GM12875 (cell line): Measurements from ENCODE around the gene ACAP1.

Source experiments
- H3K4me3 ChIP-seq: one replicate; pipeline ENCODE4 v1.5.1; 2011; ENCODE audit warnings: low read depth, low read length, control low read depth
- TF ChIP-seq, protein P1 (sequence below): IDR thresholded peaks from 2 replicates; pipeline ENCODE4 v1.5.1; 2011; ENCODE audit warnings: low read depth, mild to moderate bottlenecking, control low read depth, inconsistent platforms, low read length, moderate library complexity, borderline replicate concordance; ENCODE audit not compliant: insufficient read depth

The ACAP1 gene

DNA sequence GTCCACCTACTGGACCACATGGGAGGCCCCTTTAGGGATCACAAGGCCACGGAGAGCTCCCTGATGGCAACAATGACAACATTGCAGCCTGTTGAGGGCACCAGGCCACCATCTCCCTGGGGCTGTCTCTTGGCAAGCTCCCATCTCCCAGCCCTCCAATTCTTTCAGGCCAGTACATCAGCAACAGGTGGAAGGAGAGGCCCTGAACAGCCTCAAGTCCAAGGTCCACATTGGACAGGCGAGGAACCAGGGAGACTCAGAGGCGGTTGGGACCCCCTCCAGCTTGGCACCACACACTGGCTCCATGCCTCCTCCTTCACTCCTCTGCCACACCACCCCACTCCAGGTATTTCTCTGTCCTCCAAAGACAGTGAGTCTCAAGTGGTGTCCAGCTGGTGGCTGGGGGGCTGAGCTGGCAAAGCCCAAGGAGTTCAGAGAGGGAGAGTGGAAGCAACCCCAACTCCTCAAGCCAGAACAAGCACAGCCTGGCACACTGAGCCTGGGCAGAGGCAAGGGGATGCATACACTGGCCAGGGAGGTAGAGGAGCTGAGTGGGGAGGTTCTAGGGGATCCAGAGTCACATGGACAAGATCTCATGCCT lies 1.3 kb upstream of the ACAP1 start:
- TF ChIP-seq, protein P1, sequence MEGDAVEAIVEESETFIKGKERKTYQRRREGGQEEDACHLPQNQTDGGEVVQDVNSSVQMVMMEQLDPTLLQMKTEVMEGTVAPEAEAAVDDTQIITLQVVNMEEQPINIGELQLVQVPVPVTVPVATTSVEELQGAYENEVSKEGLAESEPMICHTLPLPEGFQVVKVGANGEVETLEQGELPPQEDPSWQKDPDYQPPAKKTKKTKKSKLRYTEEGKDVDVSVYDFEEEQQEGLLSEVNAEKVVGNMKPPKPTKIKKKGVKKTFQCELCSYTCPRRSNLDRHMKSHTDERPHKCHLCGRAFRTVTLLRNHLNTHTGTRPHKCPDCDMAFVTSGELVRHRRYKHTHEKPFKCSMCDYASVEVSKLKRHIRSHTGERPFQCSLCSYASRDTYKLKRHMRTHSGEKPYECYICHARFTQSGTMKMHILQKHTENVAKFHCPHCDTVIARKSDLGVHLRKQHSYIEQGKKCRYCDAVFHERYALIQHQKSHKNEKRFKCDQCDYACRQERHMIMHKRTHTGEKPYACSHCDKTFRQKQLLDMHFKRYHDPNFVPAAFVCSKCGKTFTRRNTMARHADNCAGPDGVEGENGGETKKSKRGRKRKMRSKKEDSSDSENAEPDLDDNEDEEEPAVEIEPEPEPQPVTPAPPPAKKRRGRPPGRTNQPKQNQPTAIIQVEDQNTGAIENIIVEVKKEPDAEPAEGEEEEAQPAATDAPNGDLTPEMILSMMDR, result no peak
- H3K4me3 ChIP-seq, result no peak overlapping the region

DNA sequence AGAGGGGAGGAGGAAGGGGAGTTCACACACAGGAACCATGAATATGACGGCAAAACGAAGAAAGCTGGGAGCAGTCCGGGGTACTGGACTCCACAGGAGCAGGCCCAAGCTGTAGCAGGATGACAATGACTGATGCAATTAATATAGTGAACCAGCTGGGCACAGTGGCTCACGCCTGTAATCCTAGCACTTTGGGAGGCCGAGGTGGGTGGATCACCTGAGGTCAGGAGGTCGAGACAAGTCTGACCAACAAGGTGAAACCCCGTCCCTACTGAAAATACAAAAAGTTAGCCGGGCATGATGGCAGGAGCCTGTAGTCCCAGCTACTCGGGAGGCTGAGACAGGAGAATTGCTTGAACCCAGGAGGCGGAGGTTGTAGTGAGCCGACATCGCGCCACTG lies 564 bp upstream of the ACAP1 start:
- H3K4me3 ChIP-seq, result peak overlapping the region; percentile 94

DNA sequence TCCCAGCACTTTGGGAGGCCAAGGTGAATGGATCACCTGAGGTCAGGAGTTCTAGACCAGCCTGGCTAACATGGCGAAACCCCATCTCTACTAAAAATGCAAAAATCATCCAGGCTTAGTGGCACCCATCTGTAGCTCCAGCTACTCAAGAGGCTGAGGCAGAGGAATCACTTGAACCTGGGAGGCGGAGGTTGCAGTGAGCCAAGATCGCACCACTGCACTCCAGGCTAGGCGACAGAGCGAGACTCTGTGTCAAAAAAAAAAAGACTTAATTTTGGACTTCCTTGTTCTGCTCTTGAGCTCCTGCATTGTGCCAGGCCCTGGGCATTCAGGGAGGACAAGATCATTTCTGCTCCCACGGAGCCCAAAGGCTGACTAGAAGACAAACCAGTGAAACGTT lies 1.3 kb downstream of the ACAP1 start:
- peak overlapping the region; percentile 94 for H3K4me3 ChIP-seq

DNA sequence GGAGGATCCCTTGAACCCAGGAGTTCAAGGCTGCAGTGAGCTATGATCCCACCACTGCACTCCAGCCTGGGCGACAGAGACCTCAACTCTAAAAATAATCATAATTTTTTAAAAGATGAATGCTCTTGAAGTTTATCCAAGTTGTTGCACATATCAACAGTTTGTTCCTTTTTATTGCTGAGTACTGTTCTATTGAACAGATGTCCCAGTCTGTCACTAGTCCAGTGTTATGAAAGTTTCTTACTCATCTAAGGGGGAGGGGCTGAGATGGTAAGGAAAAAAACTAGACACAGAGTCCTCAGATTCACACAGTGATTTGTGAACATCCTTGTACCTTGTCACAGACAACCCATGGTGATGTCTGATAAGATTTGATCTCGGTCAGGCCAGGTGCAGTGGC lies 3.9 kb downstream of the ACAP1 start:
- TF ChIP-seq, protein P1, result no peak
- H3K4me3 ChIP-seq, result no peak overlapping the region

DNA sequence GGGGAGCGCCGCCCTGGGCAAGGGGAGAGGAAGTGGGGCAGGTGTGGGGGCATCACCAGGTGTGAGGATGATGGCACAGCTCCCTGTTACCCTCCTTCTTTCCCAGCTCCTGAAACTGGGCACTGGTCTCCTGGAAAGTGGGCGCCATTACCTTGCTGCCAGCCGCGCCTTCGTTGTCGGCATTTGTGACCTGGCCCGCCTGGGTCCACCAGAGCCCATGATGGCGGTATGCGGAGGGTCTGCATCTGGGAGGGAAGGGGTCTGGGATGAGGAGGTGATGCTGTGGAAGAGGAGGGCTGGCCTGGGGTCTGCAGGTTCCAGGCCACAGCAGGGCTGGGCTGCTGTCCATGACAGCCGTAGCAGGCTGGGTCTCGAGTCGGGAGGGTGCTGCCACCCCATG lies 5.5 kb downstream of the ACAP1 start:
- TF ChIP-seq, protein P1, result no peak
- H3K4me3 ChIP-seq, result no peak overlapping the region

DNA sequence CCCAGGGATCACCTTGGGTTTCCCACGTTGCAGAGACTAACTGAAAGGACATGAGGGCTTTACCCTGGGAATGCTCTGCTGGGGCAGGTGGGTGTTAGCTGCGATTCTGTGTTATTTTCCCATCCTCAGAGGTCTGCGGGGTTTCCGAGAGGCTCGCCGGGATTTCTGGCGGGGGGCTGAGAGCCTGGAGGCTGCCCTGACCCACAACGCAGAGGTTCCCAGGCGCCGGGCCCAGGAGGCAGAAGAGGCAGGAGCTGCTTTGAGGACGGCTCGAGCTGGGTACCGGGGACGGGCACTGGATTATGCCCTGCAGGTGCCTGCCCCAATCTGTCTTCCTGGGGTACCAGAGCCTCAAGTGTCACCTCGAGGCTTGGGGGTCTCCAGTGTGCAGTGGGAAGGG lies 6.9 kb downstream of the ACAP1 start:
- H3K4me3 ChIP-seq, result no peak overlapping the region
- TF ChIP-seq, protein P1, result no peak

DNA sequence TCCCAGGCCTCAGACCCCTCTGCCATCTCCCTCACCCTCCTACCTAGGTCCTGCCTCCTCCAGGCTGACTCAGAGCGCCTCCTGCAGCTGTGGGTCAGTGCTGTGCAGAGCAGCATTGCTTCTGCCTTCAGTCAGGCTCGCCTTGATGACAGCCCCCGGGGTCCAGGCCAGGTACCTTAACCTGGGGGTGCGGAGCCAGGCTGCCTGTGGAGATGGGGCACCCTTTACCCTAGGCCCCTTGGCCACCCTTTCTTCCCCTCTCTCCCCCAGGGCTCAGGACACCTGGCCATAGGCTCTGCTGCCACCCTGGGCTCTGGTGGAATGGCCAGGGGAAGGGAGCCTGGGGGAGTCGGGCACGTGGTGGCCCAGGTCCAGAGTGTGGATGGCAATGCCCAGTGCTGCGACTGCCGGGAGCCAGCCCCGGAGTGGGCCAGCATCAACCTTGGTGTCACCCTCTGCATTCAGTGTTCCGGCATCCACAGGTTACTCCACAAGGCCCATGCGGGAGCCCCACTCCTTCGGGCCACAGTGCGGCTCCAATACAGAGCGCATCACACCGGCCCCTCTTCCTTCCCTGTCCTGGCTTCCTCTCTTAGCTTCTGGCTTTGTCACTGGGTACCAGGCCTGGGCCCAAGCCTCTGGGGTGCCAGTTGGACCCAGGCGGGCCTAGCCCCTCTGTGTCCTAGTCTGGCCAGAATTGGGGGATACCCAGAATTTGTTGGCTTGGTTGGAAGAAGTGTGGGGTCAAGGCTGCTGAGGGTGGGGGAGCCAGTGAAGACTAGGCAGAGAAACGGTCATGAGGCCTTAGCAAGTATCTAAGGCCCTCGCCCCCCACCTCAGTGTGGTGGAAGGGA lies 10.7 kb downstream of the ACAP1 start:
- TF ChIP-seq, protein P1, result no peak
- no peak overlapping the region for H3K4me3 ChIP-seq

DNA sequence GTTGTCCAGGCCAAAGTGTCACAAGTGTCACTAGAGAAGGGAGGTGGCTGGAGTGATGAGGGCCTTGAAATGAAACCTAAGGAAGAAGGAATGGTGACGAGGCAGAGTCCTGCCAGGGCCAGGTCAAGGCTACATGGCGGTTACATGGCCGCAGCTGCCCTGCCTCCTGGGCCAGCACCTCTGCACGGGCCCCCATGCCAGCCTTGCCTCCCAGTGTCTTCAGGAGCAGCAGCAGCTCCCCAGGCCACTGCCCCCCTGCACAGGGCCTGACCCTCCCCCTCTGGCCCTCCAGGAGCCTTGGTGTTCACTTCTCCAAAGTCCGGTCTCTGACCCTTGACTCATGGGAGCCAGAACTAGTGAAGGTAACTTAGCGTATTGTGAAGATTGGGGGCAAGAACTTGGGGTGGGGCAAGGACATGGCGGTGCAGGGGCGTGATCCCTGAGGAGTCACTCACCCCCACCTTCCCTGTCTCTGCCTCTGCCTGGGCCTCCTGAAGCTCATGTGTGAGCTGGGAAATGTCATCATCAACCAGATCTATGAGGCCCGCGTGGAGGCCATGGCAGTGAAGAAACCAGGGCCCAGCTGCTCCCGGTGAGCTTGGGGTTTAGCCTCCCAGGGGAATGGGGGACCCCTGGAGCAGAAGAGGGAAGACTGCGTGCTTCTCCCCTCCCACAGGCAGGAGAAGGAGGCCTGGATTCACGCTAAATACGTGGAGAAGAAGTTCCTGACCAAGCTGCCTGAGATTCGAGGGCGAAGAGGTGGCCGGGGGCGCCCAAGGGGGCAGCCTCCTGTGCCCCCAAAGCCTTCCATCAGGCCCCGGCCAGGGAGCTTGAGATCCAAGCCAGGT lies 11.5 kb downstream of the ACAP1 start:
- H3K4me3 ChIP-seq, result no peak overlapping the region

More for the DNA sequence above, 11.5 kb downstream of the ACAP1 start:
- TF ChIP-seq, protein P1, result no peak
